Smooth muscle cell of the umbilical artery (primary cell): Measurements from ENCODE around the gene CFAP43. TPM values are rescaled to one million over a fixed set of nuclear protein-coding genes. Genes with fewer than 3 reads are reported as not detected.

Experiments used
- total RNA-seq: library from RNA; depleted of rRNA; stranded (reverse); fragments of >200 nt; gene quantifications from 2 replicates; pipeline ENCODE4 v1.2.3, GENCODE V29; 2014

Gene CFAP43
- under 0.01 and 0.18 TPM in 2 replicates for total RNA-seq

GRCh38 chr10:104231784-104232612 is at the start of gene CFAP43:
Gene CFAP43, minus strand, starts transcription at chr10:104232364. Its CDS starts 118 bp downstream, at chr10:104232246.

DNA sequence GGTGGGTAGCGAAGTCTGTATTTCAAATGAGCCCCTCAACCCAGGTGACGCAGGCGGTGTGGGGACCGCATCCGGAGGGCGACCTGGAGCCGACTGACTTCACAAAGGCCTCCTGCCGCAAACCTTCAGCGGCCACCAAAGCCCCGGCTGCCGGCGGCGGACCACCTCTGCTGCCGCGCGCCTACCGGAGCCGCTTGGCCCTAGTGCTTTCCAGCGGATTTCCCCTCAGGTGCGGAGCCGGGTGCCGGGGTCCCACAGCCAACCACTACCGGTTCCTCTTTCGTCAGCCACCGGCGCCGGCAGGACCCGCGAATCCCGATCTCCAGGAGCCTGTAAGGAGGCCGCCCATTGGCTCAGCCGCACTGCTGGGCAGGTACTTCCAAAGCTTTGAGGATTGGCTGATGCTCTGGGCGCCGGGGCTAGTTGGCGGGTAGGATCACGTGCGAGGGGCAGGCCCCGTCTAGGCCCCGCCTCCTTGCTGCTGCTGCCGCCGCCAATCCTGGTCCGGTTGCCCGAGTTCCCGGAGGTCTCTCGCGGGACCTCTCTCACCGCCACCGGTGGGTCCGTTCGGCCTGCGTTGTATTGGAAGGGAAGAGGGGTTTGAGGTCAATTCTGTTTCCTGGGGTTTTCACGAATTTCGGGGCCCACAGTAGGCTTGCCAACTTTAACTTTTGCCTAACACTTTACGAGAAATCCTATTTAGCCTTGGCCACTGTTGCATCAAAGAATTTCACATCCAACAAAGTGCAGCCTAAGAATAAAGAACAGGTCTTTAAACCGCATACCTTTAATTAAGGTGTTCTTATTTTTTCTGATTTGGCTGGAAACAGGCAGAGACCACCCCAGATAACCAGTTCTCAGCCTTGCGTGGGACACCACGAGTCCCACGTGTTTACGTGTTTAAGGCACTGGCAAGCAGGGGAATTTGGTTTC is 36.8 kb upstream of the CFAP43 start, which contains the start of gene GSTO2:
TSS of gene GSTO2 (plus strand) at position 472 of the 933 bp plus-strand sequence. CDS start 5,732 bp downstream, outside the sequence.

GRCh38 chr10:104254493-104255310 is 22.5 kb upstream of the CFAP43 start, which contains the start of gene GSTO1:
Gene GSTO1, plus strand, starts transcription at chr10:104254892. Its CDS starts 37 bp downstream, at chr10:104254929.

GRCh38 chr10:104121485-104122224 is 110.5 kb downstream of the CFAP43 start, which contains the start of gene SFR1:
Gene SFR1, plus strand, starts transcription at chr10:104122171. Its CDS starts 13 bp downstream, at chr10:104122184.

GRCh38 chr10:104085801-104086400 is 146.3 kb downstream of the CFAP43 start, which contains the start of gene COL17A1:
Gene COL17A1, minus strand, starts transcription at chr10:104085880. Its CDS starts 5,207 bp downstream, at chr10:104080673.

Other genes starting within 250 kb of the CFAP43 start
- 0.30 and 3.1 TPM in 2 replicates for gene COL17A1, start 146.5 kb downstream of the CFAP43 start, total RNA-seq
- 7.4 and 18.7 TPM in 2 replicates for gene SFR1, start 110.2 kb downstream of the CFAP43 start, total RNA-seq
- 158 and 323 TPM in 2 replicates for gene GSTO1, start 22.5 kb upstream of the CFAP43 start, total RNA-seq
- gene GSTO2, start 36.8 kb upstream of the CFAP43 start, total RNA-seq, result 2.4 and 2.6 TPM in 2 replicates
- 18.7 and 30.5 TPM in 2 replicates for gene ITPRIP, start 106.1 kb upstream of the CFAP43 start, total RNA-seq
- 0.30 and 0.88 TPM in 2 replicates for gene CFAP58, start 121.5 kb upstream of the CFAP43 start, total RNA-seq